GM18951 (cell line): ENCODE measurements around the gene DYNC2LI1.

Experiments
- POLR2A ChIP-seq: IDR thresholded peaks from 4 replicates; pipeline ENCODE4 v1.6.1; 2011; ENCODE audit warnings: mild to moderate bottlenecking; ENCODE audit not compliant: insufficient read length, insufficient read depth; ENCODE audit errors: extremely low read depth
- in situ Hi-C: fragments of 300-500 bp; cut with MboI; formaldehyde crosslinking; loops from one replicate; pipeline ENCODE4 v1.12.0; 2022; ENCODE audit warnings: low sequenced_read_pairs, mixed read lengths, inconsistent platforms; ENCODE audit not compliant: unreplicated experiment

Gene DYNC2LI1

GRCh38 chr2:43852196-43852730 lies 78.4 kb downstream of the DYNC2LI1 start:
- TF ChIP-seq POLR2A = no peak
- in situ Hi-C loops = no loop called here

GRCh38 chr2:43853141-43854081 lies 79.6 kb downstream of the DYNC2LI1 start:
- in situ Hi-C loops = no loop called here
- TF ChIP-seq POLR2A = no peak

- in situ Hi-C loops = no loop called here
- TF ChIP-seq POLR2A = no peak
These were observed 80.8 kb downstream of the DYNC2LI1 start for GRCh38 chr2:43854671-43855070.

GRCh38 chr2:43855292-43855691 lies 81.5 kb downstream of the DYNC2LI1 start:
- no peak for TF ChIP-seq POLR2A
- in situ Hi-C loops = no loop called here
